Occipital lobe (tissue), 2 donors: Measurements from ENCODE around the gene DOCK7. TPM values are rescaled to one million over a fixed set of nuclear protein-coding genes. Genes with fewer than 3 reads are reported as not detected.
"Not testable (repeated sequence)": the region's sequence is repeated elsewhere in the genome, so short reads cannot be mapped to it uniquely, and the experiment has no call there.

Experiments
- DNase-seq: peaks from one replicate; lab custom pipeline; 2025; lab: John Stamatoyannopoulos, UW
- total RNA-seq: library from RNA; depleted of rRNA; stranded (reverse); fragments of >200 nt; gene quantifications from one replicate; pipeline ENCODE4 v1.2.3, GENCODE V29; 2014

DOCK7 gene
- total RNA-seq, 1 donor from 2014 or later: 224 TPM

- peak; percentile 4 for DNase-seq
These were observed 157.6 kb downstream of the DOCK7 start for GRCh38 chr1:62530516-62531154.

DNA sequence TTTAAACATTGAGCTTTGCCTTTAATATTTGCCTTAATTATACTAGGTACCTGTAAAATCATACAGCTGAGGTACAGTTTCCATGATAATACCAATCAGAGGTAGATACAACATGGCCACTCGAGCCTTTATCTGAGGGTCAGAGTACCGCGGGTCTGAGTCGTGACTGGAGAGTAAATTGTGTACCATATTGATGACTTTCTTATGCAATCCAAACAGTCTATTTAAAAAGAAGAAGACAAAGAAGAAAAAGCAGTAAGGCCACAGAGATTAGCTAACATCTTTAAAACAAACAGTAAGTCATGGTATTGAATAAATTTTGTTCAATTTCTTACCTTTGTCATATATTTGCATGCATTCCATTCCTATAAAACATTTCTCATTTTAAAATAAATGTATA lies 159.0 kb downstream of the DOCK7 start:
- no peak for DNase-seq

- DNase-seq: no peak
These were observed 160.2 kb downstream of the DOCK7 start for GRCh38 chr1:62528015-62528414.

DNA sequence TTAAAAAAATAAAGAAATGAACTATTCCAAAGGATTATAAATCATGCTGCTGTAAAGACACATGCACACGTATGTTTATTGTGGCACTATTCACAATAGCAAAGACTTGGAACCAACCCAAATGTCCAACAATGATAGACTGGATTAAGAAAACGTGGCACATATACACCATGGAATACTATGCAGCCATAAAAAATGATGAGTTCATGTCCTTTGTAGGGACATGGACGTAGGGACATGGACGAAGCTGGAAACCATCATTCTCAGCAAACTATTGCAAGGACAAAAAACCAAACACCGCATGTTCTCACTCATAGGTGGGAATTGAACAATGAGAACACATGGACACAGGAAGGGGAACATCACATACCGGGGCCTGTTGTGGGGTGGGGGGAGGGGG lies 160.8 kb downstream of the DOCK7 start:
- DNase-seq: not testable (repeated sequence)

GRCh38 chr1:62523860-62524259 lies 164.3 kb downstream of the DOCK7 start:
- DNase-seq: no peak

DNA sequence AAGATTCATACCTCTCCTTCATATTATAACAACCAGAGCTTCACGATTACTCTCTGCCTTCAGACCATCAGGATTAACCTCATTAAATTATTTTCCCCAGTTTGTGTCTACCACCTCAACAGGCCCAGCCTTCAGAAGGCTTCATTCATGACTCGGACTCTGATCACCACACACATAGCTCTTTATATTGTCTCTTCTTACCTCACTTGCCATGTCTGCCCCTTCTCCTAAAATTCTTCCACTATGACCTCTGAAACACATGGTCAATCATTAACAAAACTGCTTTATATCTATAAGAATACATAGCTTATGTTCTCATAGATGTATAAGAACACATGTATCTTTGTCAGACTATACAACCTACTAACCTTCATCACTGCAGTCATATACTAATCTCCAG lies 171.6 kb downstream of the DOCK7 start:
- no peak for DNase-seq

GRCh38 chr1:62514746-62515423 lies 173.3 kb downstream of the DOCK7 start:
- no peak for DNase-seq

DNA sequence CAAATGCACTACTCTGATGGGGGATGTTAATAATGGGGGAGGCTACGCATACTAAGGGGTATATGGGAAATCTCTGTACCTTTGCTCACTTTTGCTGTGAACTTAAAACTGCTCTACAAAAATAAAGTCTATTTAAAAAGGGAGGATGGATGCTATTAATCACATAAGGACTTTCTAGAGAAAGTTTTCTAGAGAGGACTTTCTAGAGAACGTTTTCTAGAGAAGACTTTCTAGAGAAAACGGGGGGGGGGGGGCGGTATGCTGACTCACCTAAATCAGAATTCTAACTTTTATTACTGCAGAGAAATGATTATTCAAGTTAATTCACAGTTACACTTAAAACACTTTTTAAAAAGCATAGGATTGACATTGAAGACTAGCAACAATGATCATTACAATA lies 175.2 kb downstream of the DOCK7 start:
- DNase-seq: no peak

- DNase-seq: no peak
These were observed 179.2 kb downstream of the DOCK7 start for GRCh38 chr1:62509028-62509427.

DNA sequence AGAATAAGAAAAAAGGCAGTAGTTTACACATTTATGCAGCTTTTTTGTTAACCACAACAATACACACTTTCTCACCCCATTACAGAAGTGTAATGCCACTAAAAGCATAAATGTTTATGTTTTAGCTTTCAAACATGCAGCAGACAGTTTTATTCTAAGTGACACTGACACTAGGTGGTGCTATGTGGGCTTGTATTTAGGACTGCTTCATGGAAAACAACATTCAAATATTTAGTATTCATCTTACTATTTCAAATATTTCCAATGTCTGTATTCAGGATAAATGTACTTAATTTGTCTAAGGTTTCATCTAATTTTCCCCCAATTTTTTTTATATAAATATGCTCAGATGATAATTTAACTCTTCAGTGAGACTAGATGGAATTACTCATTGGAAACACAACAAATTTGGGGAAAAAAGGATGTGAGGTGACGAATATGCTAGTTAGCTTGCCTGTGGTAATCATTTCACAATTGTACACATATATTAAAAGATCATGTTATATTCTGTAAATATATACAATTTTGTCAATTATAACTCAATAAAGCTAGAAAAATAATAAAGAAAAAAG lies 179.9 kb downstream of the DOCK7 start:
- no peak for DNase-seq

DNA sequence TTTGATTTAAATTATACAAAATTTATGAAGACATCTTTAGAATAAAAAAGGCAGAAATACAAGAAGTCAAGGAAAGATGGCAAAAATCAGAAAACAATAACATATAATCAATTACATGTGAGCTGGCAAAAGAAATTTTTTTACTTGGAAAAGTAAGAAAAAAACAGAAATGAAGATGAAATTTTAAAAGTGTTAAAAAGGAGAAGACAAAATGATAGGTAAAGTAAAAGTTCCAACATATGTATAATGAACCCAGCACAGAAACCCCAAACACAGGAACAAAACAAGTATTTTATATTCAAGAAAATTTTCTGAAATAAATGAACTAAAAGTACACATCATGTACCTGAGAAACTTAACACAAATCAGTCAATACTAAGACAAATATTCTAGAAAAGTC lies 188.0 kb downstream of the DOCK7 start:
- DNase-seq: no peak

DNA sequence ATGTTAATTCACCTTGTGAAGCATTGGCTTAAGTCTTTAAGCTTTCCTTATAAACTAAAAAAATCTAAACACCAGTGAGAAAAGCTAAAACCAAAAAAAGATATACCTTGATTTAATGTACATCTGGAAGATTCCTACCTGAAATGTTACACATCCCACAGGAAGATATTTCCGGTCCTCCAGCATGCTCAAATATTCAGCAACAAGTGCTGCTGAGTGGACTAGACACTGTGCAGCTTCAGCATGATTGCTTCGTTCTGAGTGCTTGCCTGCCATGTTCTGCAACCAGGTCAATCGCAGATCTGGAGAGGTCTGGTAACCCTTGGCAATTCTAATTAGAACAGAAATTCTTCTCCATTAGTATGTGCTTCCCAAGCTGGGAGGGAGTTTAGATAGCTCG lies 194.0 kb downstream of the DOCK7 start:
- DNase-seq: no peak

DNA sequence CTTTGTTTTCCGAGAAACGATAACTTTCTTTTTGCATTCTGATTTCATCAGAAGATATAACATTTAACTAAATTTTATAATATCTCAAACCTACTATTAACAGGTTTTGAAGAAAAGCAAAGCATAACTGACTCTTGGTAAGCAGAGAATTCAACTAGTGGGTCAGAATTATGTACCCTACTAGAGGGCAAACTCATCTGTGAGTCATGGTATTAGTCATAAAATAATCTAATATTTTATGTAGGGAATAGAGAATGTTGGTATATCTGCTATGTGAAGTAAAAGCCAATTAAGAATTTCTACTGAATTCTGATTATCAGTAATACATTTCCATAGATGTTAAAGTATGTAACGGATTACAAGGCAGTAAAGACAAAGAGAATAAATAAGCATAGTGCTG lies 194.5 kb downstream of the DOCK7 start:
- DNase-seq: no peak

DNA sequence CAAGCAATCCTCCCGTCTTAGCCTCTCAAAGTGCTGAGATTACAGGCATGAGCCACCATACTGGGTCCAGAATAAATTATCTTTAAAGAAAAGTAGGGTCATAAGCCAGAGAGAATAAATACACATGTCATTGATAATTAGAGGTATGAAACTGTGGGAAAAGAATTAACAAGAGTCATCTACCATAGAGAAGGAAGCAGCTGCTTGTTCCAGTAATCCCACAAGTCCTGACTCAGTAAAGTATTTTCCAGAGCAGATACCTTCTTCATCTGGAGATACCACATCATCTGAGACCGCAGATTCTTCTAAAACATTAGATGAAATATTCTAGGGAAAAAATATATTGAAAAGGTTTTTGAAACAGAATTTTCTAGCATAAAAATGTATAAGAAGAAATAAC lies 195.7 kb downstream of the DOCK7 start:
- no peak for DNase-seq

GRCh38 chr1:62487956-62488355 lies 200.2 kb downstream of the DOCK7 start:
- DNase-seq: no peak

DNA sequence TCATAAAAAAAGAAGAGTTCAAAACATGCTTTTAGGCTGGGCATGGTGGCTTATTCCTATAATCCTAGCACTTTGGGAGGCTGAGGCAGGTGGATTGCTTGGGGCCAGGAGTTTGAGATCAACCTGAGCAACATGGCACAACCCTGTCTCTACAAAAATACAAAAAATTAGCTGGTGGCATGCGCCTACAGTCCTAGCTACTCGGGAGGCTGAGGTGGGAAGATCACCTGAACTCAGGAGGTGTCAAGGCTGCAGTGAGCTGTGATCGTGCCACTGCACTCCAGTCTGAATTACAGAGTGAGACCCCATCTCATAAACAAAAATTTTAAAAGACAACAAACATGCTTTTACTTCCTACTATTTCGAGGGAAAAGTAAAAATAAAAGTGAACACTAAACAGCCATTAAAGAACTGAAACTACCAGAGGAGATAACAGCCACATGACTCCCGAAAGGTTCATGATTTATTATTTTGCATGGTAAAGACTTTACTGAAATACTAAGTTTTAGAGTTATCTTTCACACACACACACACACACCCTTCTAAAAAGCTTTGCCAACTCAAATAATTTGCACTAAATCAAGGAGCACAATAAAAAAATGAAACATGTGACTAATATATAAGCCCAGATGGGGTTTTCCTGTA lies 203.2 kb downstream of the DOCK7 start:
- no peak for DNase-seq

GRCh38 chr1:62481681-62482080 lies 206.5 kb downstream of the DOCK7 start:
- DNase-seq: no peak

- no peak for DNase-seq
These were observed 211.5 kb downstream of the DOCK7 start for GRCh38 chr1:62476525-62477219.

DNA sequence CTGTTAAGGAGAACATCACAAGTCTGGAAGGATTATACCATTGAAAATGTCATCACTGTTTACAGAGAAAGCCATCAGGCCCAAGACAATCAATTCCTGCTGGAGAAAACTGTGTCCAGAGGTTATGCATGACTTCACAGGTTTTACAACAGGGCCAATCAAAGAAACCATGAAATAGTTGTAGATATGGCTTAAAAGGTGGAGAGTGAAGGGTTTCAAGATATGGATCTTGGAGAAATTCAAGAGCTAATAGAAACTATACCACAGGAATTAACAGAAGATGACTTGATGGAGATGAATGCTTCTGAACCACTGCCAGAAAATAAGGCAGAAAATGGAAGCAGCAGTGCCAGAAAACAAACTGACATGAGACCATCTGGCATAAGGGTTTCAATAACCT lies 221.1 kb downstream of the DOCK7 start:
- no peak for DNase-seq

DNA sequence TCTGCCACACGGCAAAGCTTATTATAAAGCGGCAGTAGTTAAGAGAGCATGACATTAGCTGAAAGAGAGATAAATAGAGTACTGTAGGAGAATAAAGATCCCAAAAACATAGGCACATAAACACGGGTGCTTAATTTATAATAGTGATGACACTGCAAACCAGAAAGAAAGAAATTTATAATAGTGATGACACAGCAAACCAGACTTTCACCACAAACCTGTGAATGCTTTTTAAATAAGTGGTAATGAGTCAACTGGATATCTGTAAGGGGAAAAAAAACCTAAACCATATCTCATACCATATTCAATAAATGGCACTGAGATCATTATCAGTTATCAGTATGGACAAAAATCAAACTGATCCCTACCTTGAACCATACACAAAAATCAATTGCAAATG lies 225.8 kb downstream of the DOCK7 start:
- no peak for DNase-seq

DNA sequence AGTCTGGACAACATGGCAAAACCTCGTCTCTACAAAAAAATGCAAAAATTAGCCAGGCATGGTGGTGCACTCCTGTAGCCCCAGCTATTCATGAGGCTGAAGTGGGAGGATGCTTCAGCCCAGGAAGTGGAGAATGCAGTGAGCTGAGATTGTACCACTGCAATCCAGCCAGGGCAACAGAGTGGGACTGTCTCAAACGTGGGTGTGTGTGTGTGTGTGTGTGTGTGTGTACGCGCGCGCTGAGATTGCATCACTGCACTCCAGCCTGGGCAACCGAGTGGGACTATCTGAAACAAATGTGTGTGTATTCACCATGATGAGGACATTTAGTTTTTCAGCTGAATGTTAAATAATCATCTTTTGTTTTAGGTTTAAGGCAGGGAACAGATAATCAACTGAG lies 230.2 kb downstream of the DOCK7 start:
- DNase-seq: no peak

DNA sequence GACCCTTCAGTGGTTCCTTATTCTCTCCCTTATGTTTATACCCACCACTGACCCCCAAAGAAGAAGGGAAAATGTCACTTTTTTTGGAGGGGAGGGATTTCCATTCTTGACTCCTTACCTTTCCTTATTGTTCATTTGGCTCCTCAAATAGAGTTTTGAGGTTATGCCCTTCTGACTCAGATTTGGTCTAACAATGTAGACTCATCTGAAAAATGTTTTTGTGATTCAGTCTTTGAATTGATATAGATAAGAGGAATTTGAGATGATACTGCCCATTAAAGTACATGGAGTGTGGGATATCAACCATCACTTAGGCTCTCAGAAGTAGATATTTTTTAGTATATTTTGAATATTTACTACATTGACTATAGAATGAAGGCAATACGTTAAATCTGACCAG lies 235.2 kb downstream of the DOCK7 start:
- DNase-seq: no peak
